Measurements from ENCODE around the gene TPBGL. TPM values are rescaled to one million over a fixed set of nuclear protein-coding genes. Genes with fewer than 3 reads are reported as not detected.

TPBGL gene
- total RNA-seq, 1 experiment from 2014 or later = not detected

GRCh38 chr11:75199412-75199955 lies 41.1 kb upstream of the TPBGL start:
- H3K27me3 ChIP-seq (ENCODE audit: insufficient read depth, low read depth) = peaks cover 98% of the 10 kb centered on the region
- H3K4me1 ChIP-seq (replicated peaks; ENCODE audit: insufficient read depth) = no peaks in the 10 kb centered on the region
- H3K27ac ChIP-seq = no peak overlapping the region
- TF ChIP-seq, protein P1, sequence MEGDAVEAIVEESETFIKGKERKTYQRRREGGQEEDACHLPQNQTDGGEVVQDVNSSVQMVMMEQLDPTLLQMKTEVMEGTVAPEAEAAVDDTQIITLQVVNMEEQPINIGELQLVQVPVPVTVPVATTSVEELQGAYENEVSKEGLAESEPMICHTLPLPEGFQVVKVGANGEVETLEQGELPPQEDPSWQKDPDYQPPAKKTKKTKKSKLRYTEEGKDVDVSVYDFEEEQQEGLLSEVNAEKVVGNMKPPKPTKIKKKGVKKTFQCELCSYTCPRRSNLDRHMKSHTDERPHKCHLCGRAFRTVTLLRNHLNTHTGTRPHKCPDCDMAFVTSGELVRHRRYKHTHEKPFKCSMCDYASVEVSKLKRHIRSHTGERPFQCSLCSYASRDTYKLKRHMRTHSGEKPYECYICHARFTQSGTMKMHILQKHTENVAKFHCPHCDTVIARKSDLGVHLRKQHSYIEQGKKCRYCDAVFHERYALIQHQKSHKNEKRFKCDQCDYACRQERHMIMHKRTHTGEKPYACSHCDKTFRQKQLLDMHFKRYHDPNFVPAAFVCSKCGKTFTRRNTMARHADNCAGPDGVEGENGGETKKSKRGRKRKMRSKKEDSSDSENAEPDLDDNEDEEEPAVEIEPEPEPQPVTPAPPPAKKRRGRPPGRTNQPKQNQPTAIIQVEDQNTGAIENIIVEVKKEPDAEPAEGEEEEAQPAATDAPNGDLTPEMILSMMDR (conservative IDR thresholded peaks at IDR 0.05) = no peak
- TF ChIP-seq EZH2 (IDR thresholded peaks at IDR 0.05; ENCODE audit: low read depth) = no peak
- POLR2A ChIA-PET (ENCODE audit: unreplicated experiment) = no interaction called here
- no peaks in the 10 kb centered on the region for H3K9me3 ChIP-seq (ENCODE audit: insufficient read depth, low read depth)
- intact Hi-C loops (cut with micrococcal nuclease; ENCODE audit: unreplicated experiment) = no loop called here
- no peaks in the 10 kb centered on the region for H4K20me1 ChIP-seq (ENCODE audit: insufficient read depth)
- no peaks in the 10 kb centered on the region for H3K36me3 ChIP-seq (ENCODE audit: low read depth)
- H2AFZ ChIP-seq = no peak overlapping the region
- no peak overlapping the region for H3K4me3 ChIP-seq
- H3F3A ChIP-seq (ENCODE audit: insufficient read depth, low read depth) = no peaks in the 10 kb centered on the region
- CTCF ChIA-PET = no interaction called here
- no peaks in the 10 kb centered on the region for H3K79me2 ChIP-seq (ENCODE audit: low read depth)
- H3K9me2 ChIP-seq (ENCODE audit: insufficient read depth) = no peaks in the 10 kb centered on the region
- no TSS peak for BruUV-seq (replicated peaks)
- DNase-seq = no peak
- no peak overlapping the region for H3K4me2 ChIP-seq

GRCh38 chr11:75200051-75200450 lies 40.5 kb upstream of the TPBGL start:
- TF ChIP-seq EZH2 (IDR thresholded peaks at IDR 0.05; ENCODE audit: low read depth) = no peak
- TF ChIP-seq, protein P1 (conservative IDR thresholded peaks at IDR 0.05) = no peak
- no peaks in the 10 kb centered on the region for H3K79me2 ChIP-seq (ENCODE audit: low read depth)
- POLR2A ChIA-PET (ENCODE audit: unreplicated experiment) = no interaction called here
- H3K36me3 ChIP-seq (ENCODE audit: low read depth) = no peaks in the 10 kb centered on the region
- no TSS peak for BruUV-seq (replicated peaks)
- DNase-seq = no peak
- H3K9me3 ChIP-seq (ENCODE audit: insufficient read depth, low read depth) = no peaks in the 10 kb centered on the region
- H3K9me2 ChIP-seq (ENCODE audit: insufficient read depth) = no peaks in the 10 kb centered on the region
- peaks cover 93% of the 10 kb centered on the region for H3K27me3 ChIP-seq (ENCODE audit: insufficient read depth, low read depth)
- H3K4me1 ChIP-seq (replicated peaks; ENCODE audit: insufficient read depth) = no peaks in the 10 kb centered on the region
- H3K4me3 ChIP-seq = no peak overlapping the region
- H4K20me1 ChIP-seq (ENCODE audit: insufficient read depth) = no peaks in the 10 kb centered on the region
- intact Hi-C loops (cut with micrococcal nuclease; ENCODE audit: unreplicated experiment) = no loop called here
- CTCF ChIA-PET = no interaction called here
- no peak overlapping the region for H3K27ac ChIP-seq
- H2AFZ ChIP-seq = no peak overlapping the region
- no peaks in the 10 kb centered on the region for H3F3A ChIP-seq (ENCODE audit: insufficient read depth, low read depth)
- H3K4me2 ChIP-seq = no peak overlapping the region

GRCh38 chr11:75200531-75200930 lies 40.0 kb upstream of the TPBGL start:
- H3K9me2 ChIP-seq (ENCODE audit: insufficient read depth) = no peaks in the 10 kb centered on the region
- no peaks in the 10 kb centered on the region for H3K4me1 ChIP-seq (replicated peaks; ENCODE audit: insufficient read depth)
- intact Hi-C loops (cut with micrococcal nuclease; ENCODE audit: unreplicated experiment) = no loop called here
- H3F3A ChIP-seq (ENCODE audit: insufficient read depth, low read depth) = no peaks in the 10 kb centered on the region
- H3K9me3 ChIP-seq (ENCODE audit: insufficient read depth, low read depth) = no peaks in the 10 kb centered on the region
- peaks cover 88% of the 10 kb centered on the region for H3K27me3 ChIP-seq (ENCODE audit: insufficient read depth, low read depth)
- no peak overlapping the region for H3K4me3 ChIP-seq
- no peak overlapping the region for H3K4me2 ChIP-seq
- TF ChIP-seq EZH2 (IDR thresholded peaks at IDR 0.05; ENCODE audit: low read depth) = no peak
- TF ChIP-seq, protein P1 (conservative IDR thresholded peaks at IDR 0.05) = no peak
- no peak for DNase-seq
- H4K20me1 ChIP-seq (ENCODE audit: insufficient read depth) = no peaks in the 10 kb centered on the region
- ChIA-PET POLR2A (ENCODE audit: unreplicated experiment) (no interaction called here), CTCF (no interaction called here)
- H3K79me2 ChIP-seq (ENCODE audit: low read depth) = no peaks in the 10 kb centered on the region
- H2AFZ ChIP-seq = no peak overlapping the region
- no peaks in the 10 kb centered on the region for H3K36me3 ChIP-seq (ENCODE audit: low read depth)
- BruUV-seq (replicated peaks) = no TSS peak
- no peak overlapping the region for H3K27ac ChIP-seq

All from PC-9 (cell line).